Activated naive CD8-positive, alpha-beta T cell treated with anti-CD3 and anti-CD28 coated beads, Interleukin-2, amount 10 ng/mL, durations not matched to agents 7 days and 5 days (primary cell): ENCODE measurements around the gene PIGT. TPM values are rescaled to one million over a fixed set of nuclear protein-coding genes. Genes with fewer than 3 reads are reported as not detected.

Experiments used
- ATAC-seq: fragments of 150-1000 bp; cut with Tn5 transposase; one replicate; pipeline ENCODE4 v1.10.0; 2021; ENCODE audit warnings: low read depth, moderate library complexity
- POLR2A ChIA-PET: fragments of 350-600 bp; sonication (Branson Sonifier 250); formaldehyde crosslinking; loops from one replicate; lab custom pipeline; 2021; ENCODE audit warnings: antibody characterized with exemption; lab: Charles Lee
- DNase-seq: peaks from one replicate; pipeline ENCODE4 v3.0.0; 2021
- H3K27ac Mint-ChIP-seq: one replicate; pipeline ENCODE4 v1.8.0; 2022; ENCODE audit warnings: mild to moderate bottlenecking, mixed read lengths
- H3K27me3 Mint-ChIP-seq: one replicate; pipeline ENCODE4 v1.8.0; 2022; ENCODE audit warnings: mild to moderate bottlenecking, moderate library complexity, mixed read lengths
- H3K36me3 Mint-ChIP-seq: one replicate; pipeline ENCODE4 v1.8.0; 2021; ENCODE audit warnings: mild to moderate bottlenecking, mixed read lengths
- H3K4me1 Mint-ChIP-seq: one replicate; pipeline ENCODE4 v1.8.0; 2021; ENCODE audit warnings: mixed read lengths
- H3K4me3 Mint-ChIP-seq: one replicate; pipeline ENCODE4 v1.8.0; 2022; ENCODE audit warnings: mild to moderate bottlenecking, moderate library complexity, mixed read lengths
- H3K9me3 Mint-ChIP-seq: one replicate; pipeline ENCODE4 v1.8.0; 2021; ENCODE audit warnings: mixed read lengths
- total RNA-seq, 2 experiments: library from RNA; stranded (reverse); gene quantifications; one replicate each; pipeline ENCODE4 v1.2.3, GENCODE V29; 2021

PIGT gene
- total RNA-seq, result 10 to 100 TPM; 64.9 to 72.7 TPM

- Mint-ChIP-seq H3K4me1 (peaks cover 26% of the 10 kb centered on the region), H3K27me3 (no peaks in the 10 kb centered on the region), H3K27ac (peak within 1 kb of the TSS; percentile 90), H3K4me3 (peak within 1 kb of the TSS; percentile 92), H3K36me3 (peaks cover 11% of the 10 kb centered on the region), H3K9me3 (no peaks in the 10 kb centered on the region)
- DNase-seq, result peak; percentile 87
- POLR2A ChIA-PET, result interaction anchor here (0.5 to 1.8 kb wide), 11 partner anchors 9 to 576 kb away, joined by 3 to 20 read pairs (median 4); partner anchors contain the start of gene SYS1
- peak; percentile 95 for ATAC-seq
Observed at GRCh38 chr20:45415822-45416637, at the start of gene PIGT. TSS of gene PIGT (plus strand) at chr20:45416141. CDS start at chr20:45416157, 16 bp downstream.

- no peak for ATAC-seq
- Mint-ChIP-seq H3K27me3 (no peaks in the 10 kb centered on the region), H3K4me1 (peaks cover 41% of the 10 kb centered on the region), H3K36me3 (peaks cover 15% of the 10 kb centered on the region), H3K9me3 (no peaks in the 10 kb centered on the region), H3K4me3 (no peak overlapping the region), H3K27ac (no peak overlapping the region)
- DNase-seq, result no peak
- POLR2A ChIA-PET, result interaction anchor here (4.0 kb wide), 1 partner anchor 7 kb away, joined by 49 read pairs; no protein-coding TSS in a partner anchor
Observed at GRCh38 chr20:45366192-45366591, 49.7 kb upstream of the PIGT start.

- ATAC-seq, result no peak
- Mint-ChIP-seq H3K9me3 (no peaks in the 10 kb centered on the region), H3K4me1 (peaks cover 41% of the 10 kb centered on the region)
Observed at GRCh38 chr20:45366631-45367030, 49.3 kb upstream of the PIGT start.

GRCh38 chr20:45367126-45367525, 48.8 kb upstream of the PIGT start:
- Mint-ChIP-seq H3K9me3 (no peaks in the 10 kb centered on the region), H3K4me1 (peaks cover 38% of the 10 kb centered on the region), H3K27me3 (no peaks in the 10 kb centered on the region), H3K27ac (no peak overlapping the region), H3K36me3 (peaks cover 15% of the 10 kb centered on the region), H3K4me3 (no peak overlapping the region)
- ATAC-seq (no peak), DNase-seq (no peak)
- POLR2A ChIA-PET, result no interaction called here

More at GRCh38 chr20:45366631-45367030, 49.3 kb upstream of the PIGT start:
- H3K27me3 Mint-ChIP-seq, result no peaks in the 10 kb centered on the region
- H3K36me3 Mint-ChIP-seq, result peaks cover 15% of the 10 kb centered on the region
- no peak overlapping the region for H3K4me3 Mint-ChIP-seq
- no peak overlapping the region for H3K27ac Mint-ChIP-seq
- no peak for DNase-seq
- POLR2A ChIA-PET, result no interaction called here

- Mint-ChIP-seq H3K27me3 (no peaks in the 10 kb centered on the region), H3K27ac (peak overlapping the region; percentile 44), H3K4me1 (peaks cover 42% of the 10 kb centered on the region), H3K9me3 (no peaks in the 10 kb centered on the region), H3K36me3 (peaks cover 15% of the 10 kb centered on the region), H3K4me3 (peak overlapping the region; percentile 71)
- no peak for DNase-seq
- ATAC-seq, result peak; percentile 53
- POLR2A ChIA-PET, result interaction anchor here (0.8 to 0.9 kb wide), 2 partner anchors 48 to 403 kb away, joined by 3 read pairs; partner anchors contain the start of gene PIGT
Observed at GRCh38 chr20:45368221-45368980, 47.5 kb upstream of the PIGT start.

- Mint-ChIP-seq H3K4me1 (peaks cover 35% of the 10 kb centered on the region), H3K27ac (peak overlapping the region; percentile 24), H3K4me3 (no peak overlapping the region), H3K27me3 (no peaks in the 10 kb centered on the region), H3K9me3 (no peaks in the 10 kb centered on the region), H3K36me3 (peaks cover 12% of the 10 kb centered on the region)
- DNase-seq, result no peak
- no peak for ATAC-seq
- POLR2A ChIA-PET, result interaction anchor here (0.5 to 1.3 kb wide), 2 partner anchors 13 to 400 kb away, joined by 3 to 5 read pairs; no protein-coding TSS in a partner anchor
Observed at GRCh38 chr20:45370571-45371160, 45.3 kb upstream of the PIGT start.

GRCh38 chr20:45372241-45372640, 43.7 kb upstream of the PIGT start:
- Mint-ChIP-seq H3K27ac (peak overlapping the region; percentile 71), H3K4me1 (peaks cover 29% of the 10 kb centered on the region), H3K27me3 (no peaks in the 10 kb centered on the region), H3K4me3 (peak overlapping the region; percentile 56), H3K36me3 (peaks cover 7% of the 10 kb centered on the region), H3K9me3 (no peaks in the 10 kb centered on the region)
- no peak for DNase-seq
- POLR2A ChIA-PET, result interaction anchor here (0.5 to 5.0 kb wide), 3 partner anchors 8 to 57 kb away, joined by 3 to 49 read pairs (median 23); partner anchors contain the start of gene SYS1
- ATAC-seq, result no peak

GRCh38 chr20:45372646-45373352, 43.1 kb upstream of the PIGT start:
- H3K9me3 Mint-ChIP-seq, result no peaks in the 10 kb centered on the region
- H3K27ac Mint-ChIP-seq, result peak overlapping the region; percentile 96
- H3K4me3 Mint-ChIP-seq, result peak overlapping the region; percentile 86
- POLR2A ChIA-PET, result interaction anchor here (0.5 to 5.0 kb wide), 11 partner anchors 9 to 77 kb away, joined by 3 to 49 read pairs (median 6); partner anchors contain the start of genes PIGT, SDC4 and SYS1
- H3K36me3 Mint-ChIP-seq, result peaks cover 7% of the 10 kb centered on the region
- H3K4me1 Mint-ChIP-seq, result peaks cover 28% of the 10 kb centered on the region
- no peak for ATAC-seq
- DNase-seq, result no peak
- no peaks in the 10 kb centered on the region for H3K27me3 Mint-ChIP-seq

GRCh38 chr20:45373353-45374100, 42.4 kb upstream of the PIGT start:
- ATAC-seq, result peak; percentile 89
- Mint-ChIP-seq H3K36me3 (peaks cover 3% of the 10 kb centered on the region), H3K27ac (peak overlapping the region; percentile 96), H3K4me1 (peaks cover 21% of the 10 kb centered on the region), H3K9me3 (no peaks in the 10 kb centered on the region), H3K4me3 (peak overlapping the region; percentile 86), H3K27me3 (no peaks in the 10 kb centered on the region)
- POLR2A ChIA-PET, result interaction anchor here (0.6 to 5.0 kb wide), 14 partner anchors 9 to 398 kb away, joined by 3 to 49 read pairs (median 4); partner anchors contain the start of genes PIGT, SDC4 and SYS1
- DNase-seq, result peak; percentile 89

- DNase-seq, result no peak
- Mint-ChIP-seq H3K27me3 (no peaks in the 10 kb centered on the region), H3K9me3 (no peaks in the 10 kb centered on the region), H3K27ac (peak overlapping the region; percentile 96), H3K4me3 (peak overlapping the region; percentile 86), H3K4me1 (peaks cover 17% of the 10 kb centered on the region), H3K36me3 (peaks cover 1% of the 10 kb centered on the region)
- POLR2A ChIA-PET, result interaction anchor here (0.7 to 5.0 kb wide), 11 partner anchors 10 to 397 kb away, joined by 3 to 49 read pairs (median 6); partner anchors contain the start of genes PIGT and SYS1
- no peak for ATAC-seq
Observed at GRCh38 chr20:45374101-45374467, 41.9 kb upstream of the PIGT start.

GRCh38 chr20:45374966-45375365, 41.0 kb upstream of the PIGT start:
- POLR2A ChIA-PET, result interaction anchor here (1.2 to 5.0 kb wide), 5 partner anchors 32 to 62 kb away, joined by 3 to 31 read pairs (median 3); no protein-coding TSS in a partner anchor
- DNase-seq, result no peak
- Mint-ChIP-seq H3K27me3 (no peaks in the 10 kb centered on the region), H3K36me3 (peaks cover 4% of the 10 kb centered on the region), H3K4me3 (no peak overlapping the region), H3K9me3 (no peaks in the 10 kb centered on the region), H3K4me1 (peaks cover 17% of the 10 kb centered on the region), H3K27ac (peak overlapping the region; percentile 54)
- no peak for ATAC-seq
